ENCODE results near the gene FPR3.

FPR3 gene

DNA sequence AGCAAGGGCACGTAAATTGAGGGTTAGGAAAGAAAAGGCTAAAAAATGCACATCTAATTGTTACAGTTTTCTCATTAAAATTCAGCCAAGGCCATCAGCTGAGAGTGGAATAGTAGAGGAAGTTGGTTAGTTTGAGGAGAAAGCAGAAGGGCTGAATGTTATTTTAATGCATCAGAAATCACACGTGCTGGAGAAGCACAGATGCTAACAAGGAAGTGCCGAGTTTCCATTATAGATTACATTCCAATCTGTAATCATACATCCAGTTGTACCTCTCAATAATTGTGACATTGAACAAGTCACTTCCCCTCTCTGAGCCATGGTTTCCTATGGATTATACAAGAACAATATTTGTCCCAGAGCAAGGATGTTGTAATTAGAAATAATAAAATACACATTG, 25.1 kb downstream of the FPR3 start:
- H3K9me3 ChIP-seq (ENCODE audit: control insufficient read depth, low read length): no peaks in the 10 kb centered on the region
- H3K36me3 ChIP-seq (ENCODE audit: control insufficient read depth, insufficient read depth, low read length): no peaks in the 10 kb centered on the region
- no peak overlapping the region for H3K4me3 ChIP-seq (ENCODE audit: insufficient read depth, low read depth, low read length, poor library complexity, severe bottlenecking)
- no peaks in the 10 kb centered on the region for H3K4me1 ChIP-seq (ENCODE audit: control insufficient read depth, insufficient read depth, low read length, poor library complexity, severe bottlenecking)
- no peak for DNase-seq
- no peak overlapping the region for H3K27ac ChIP-seq (ENCODE audit: insufficient read depth, low read length, poor library complexity, severe bottlenecking)
- H3K27me3 ChIP-seq (replicated peaks; ENCODE audit: control insufficient read depth, insufficient read depth, low read length, poor library complexity, severe bottlenecking): no peaks in the 10 kb centered on the region

DNA sequence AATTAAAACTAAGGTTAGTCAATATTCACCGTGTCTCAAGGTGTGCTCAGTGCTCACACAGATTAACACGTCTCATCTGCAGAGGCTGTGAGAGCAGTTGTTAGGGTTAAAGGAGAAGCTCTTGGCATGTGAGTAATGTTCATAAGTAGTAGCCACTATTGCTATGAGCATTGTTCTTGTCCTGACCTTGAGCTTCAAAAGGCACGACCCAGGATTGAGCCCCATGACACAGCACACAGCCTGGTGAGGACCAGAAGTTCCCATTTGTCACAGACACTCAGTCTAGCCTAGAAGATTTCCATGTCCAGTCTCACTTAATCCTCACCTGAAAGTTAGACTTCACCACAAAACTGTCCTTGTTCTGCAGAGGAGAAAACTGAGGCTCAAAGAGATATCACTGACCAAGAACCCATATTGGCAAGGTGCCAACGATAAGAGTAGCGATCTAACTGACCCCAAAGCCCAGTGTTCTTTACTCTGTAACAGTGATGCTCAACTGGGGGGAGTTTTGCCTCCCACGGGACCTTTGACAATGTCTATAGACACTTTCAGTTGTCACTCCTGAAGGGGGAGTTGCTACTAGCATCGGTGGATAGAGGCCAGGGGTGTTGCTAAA, 26.0 kb downstream of the FPR3 start:
- Histone ChIP-seq H3K9me3 (ENCODE audit: control insufficient read depth, low read length) (no peaks in the 10 kb centered on the region), H3K36me3 (ENCODE audit: control insufficient read depth, insufficient read depth, low read length) (no peaks in the 10 kb centered on the region), H3K27ac (ENCODE audit: insufficient read depth, low read length, poor library complexity, severe bottlenecking) (no peak overlapping the region), H3K4me1 (ENCODE audit: control insufficient read depth, insufficient read depth, low read length, poor library complexity, severe bottlenecking) (no peaks in the 10 kb centered on the region), H3K27me3 (replicated peaks; ENCODE audit: control insufficient read depth, insufficient read depth, low read length, poor library complexity, severe bottlenecking) (no peaks in the 10 kb centered on the region), H3K4me3 (ENCODE audit: insufficient read depth, low read depth, low read length, poor library complexity, severe bottlenecking) (no peak overlapping the region)
- DNase-seq: no peak

DNA sequence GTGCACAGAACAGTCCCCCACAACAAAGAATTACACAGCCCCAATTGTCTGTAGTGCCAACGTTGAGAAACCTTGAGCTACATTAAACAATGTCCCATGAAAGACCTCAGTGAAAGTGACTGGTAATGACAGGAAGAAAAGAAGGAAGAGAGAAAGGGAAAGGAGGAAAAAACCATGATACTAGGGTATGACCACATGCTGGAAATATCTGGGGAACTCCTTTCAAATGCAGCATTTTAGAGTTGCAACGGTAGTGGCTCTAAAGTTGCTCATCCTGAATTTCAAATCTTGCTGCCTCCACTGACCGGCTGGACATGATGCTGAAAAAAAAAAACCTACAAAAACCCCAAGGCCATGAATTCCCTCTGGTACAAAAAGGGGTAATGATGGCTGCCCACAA, 26.5 kb downstream of the FPR3 start:
- no peaks in the 10 kb centered on the region for H3K36me3 ChIP-seq (ENCODE audit: control insufficient read depth, insufficient read depth, low read length)
- no peaks in the 10 kb centered on the region for H3K27me3 ChIP-seq (replicated peaks; ENCODE audit: control insufficient read depth, insufficient read depth, low read length, poor library complexity, severe bottlenecking)
- H3K9me3 ChIP-seq (ENCODE audit: control insufficient read depth, low read length): no peaks in the 10 kb centered on the region
- no peak overlapping the region for H3K4me3 ChIP-seq (ENCODE audit: insufficient read depth, low read depth, low read length, poor library complexity, severe bottlenecking)
- no peak for DNase-seq
- no peak overlapping the region for H3K27ac ChIP-seq (ENCODE audit: insufficient read depth, low read length, poor library complexity, severe bottlenecking)
- H3K4me1 ChIP-seq (ENCODE audit: control insufficient read depth, insufficient read depth, low read length, poor library complexity, severe bottlenecking): no peaks in the 10 kb centered on the region

GRCh38 chr19:51821921-51822320, 27.0 kb downstream of the FPR3 start:
- no peak for DNase-seq
- no peak overlapping the region for H3K27ac ChIP-seq (ENCODE audit: insufficient read depth, low read length, poor library complexity, severe bottlenecking)
- H3K4me1 ChIP-seq (ENCODE audit: control insufficient read depth, insufficient read depth, low read length, poor library complexity, severe bottlenecking): no peaks in the 10 kb centered on the region

DNA sequence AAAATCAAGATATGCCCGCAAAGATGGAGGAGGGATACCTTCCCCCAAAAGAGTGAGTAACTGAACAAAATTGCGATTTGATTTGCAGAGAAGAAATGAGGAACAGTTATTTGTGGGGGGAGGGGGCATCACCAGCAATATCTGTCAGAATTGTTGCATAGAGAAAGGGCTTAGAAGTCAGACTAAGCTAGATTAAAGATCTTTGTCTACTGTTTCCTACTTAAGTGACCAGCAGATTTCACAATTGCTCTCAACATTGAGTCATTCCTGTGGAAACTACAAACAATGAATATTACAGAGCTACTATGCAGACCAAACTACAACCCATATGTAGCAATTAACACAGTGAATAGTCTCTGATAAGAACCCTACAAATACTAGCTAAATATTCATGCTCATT, 27.4 kb downstream of the FPR3 start:
- Histone ChIP-seq H3K4me1 (ENCODE audit: control insufficient read depth, insufficient read depth, low read length, poor library complexity, severe bottlenecking) (no peaks in the 10 kb centered on the region), H3K27me3 (replicated peaks; ENCODE audit: control insufficient read depth, insufficient read depth, low read length, poor library complexity, severe bottlenecking) (no peaks in the 10 kb centered on the region), H3K36me3 (ENCODE audit: control insufficient read depth, insufficient read depth, low read length) (no peaks in the 10 kb centered on the region), H3K9me3 (ENCODE audit: control insufficient read depth, low read length) (no peaks in the 10 kb centered on the region), H3K4me3 (ENCODE audit: insufficient read depth, low read depth, low read length, poor library complexity, severe bottlenecking) (no peak overlapping the region), H3K27ac (ENCODE audit: insufficient read depth, low read length, poor library complexity, severe bottlenecking) (no peak overlapping the region)
- DNase-seq: no peak

More at GRCh38 chr19:51821921-51822320, 27.0 kb downstream of the FPR3 start:
- Histone ChIP-seq H3K9me3 (ENCODE audit: control insufficient read depth, low read length) (no peaks in the 10 kb centered on the region), H3K4me3 (ENCODE audit: insufficient read depth, low read depth, low read length, poor library complexity, severe bottlenecking) (no peak overlapping the region), H3K27me3 (replicated peaks; ENCODE audit: control insufficient read depth, insufficient read depth, low read length, poor library complexity, severe bottlenecking) (no peaks in the 10 kb centered on the region), H3K36me3 (ENCODE audit: control insufficient read depth, insufficient read depth, low read length) (no peaks in the 10 kb centered on the region)

DNA sequence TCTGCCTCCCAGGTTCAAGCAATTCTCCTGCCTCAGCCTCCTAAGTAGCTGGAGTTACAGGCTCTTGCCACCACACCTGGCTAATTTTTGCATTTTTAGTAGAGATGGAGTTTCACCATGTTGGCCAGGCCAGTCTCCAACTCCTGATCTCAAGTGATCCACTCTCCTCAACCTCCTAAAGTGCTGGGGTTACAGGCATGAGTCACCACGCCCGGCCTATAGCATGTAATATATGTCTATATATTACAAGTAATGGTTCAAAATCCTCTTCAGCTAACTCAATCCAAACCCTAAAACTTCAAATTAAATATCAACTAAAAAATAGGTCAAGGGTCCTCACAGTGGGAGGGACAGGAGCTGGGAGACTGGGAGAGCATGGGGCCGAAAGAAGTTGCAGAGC, 28.0 kb downstream of the FPR3 start:
- Histone ChIP-seq H3K27ac (ENCODE audit: insufficient read depth, low read length, poor library complexity, severe bottlenecking) (no peak overlapping the region), H3K9me3 (ENCODE audit: control insufficient read depth, low read length) (no peaks in the 10 kb centered on the region), H3K4me3 (ENCODE audit: insufficient read depth, low read depth, low read length, poor library complexity, severe bottlenecking) (no peak overlapping the region), H3K27me3 (replicated peaks; ENCODE audit: control insufficient read depth, insufficient read depth, low read length, poor library complexity, severe bottlenecking) (no peaks in the 10 kb centered on the region), H3K36me3 (ENCODE audit: control insufficient read depth, insufficient read depth, low read length) (no peaks in the 10 kb centered on the region), H3K4me1 (ENCODE audit: control insufficient read depth, insufficient read depth, low read length, poor library complexity, severe bottlenecking) (no peaks in the 10 kb centered on the region)
- DNase-seq: no peak

DNA sequence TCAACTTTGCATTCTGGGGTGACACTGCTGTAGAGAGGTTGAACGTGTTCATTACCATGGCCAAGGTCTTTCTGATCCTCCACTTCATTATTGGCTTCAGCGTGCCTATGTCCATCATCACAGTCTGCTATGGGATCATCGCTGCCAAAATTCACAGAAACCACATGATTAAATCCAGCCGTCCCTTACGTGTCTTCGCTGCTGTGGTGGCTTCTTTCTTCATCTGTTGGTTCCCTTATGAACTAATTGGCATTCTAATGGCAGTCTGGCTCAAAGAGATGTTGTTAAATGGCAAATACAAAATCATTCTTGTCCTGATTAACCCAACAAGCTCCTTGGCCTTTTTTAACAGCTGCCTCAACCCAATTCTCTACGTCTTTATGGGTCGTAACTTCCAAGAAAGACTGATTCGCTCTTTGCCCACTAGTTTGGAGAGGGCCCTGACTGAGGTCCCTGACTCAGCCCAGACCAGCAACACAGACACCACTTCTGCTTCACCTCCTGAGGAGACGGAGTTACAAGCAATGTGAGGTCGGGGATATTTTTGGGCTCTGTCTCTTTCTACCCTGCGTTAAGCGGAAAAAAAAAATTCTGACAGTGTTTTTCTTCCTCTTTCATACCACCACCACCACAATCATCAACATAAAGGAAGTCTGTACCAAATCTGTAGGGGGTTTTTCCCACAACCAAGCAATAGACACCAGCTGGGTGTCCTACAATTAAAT, 29.5 kb downstream of the FPR3 start:
- no peak overlapping the region for H3K4me3 ChIP-seq (ENCODE audit: insufficient read depth, low read depth, low read length, poor library complexity, severe bottlenecking)
- no peaks in the 10 kb centered on the region for H3K36me3 ChIP-seq (ENCODE audit: control insufficient read depth, insufficient read depth, low read length)
- no peak overlapping the region for H3K27ac ChIP-seq (ENCODE audit: insufficient read depth, low read length, poor library complexity, severe bottlenecking)
- peaks cover 3% of the 10 kb centered on the region for H3K9me3 ChIP-seq (ENCODE audit: control insufficient read depth, low read length)
- no peak for DNase-seq
- H3K4me1 ChIP-seq (ENCODE audit: control insufficient read depth, insufficient read depth, low read length, poor library complexity, severe bottlenecking): no peaks in the 10 kb centered on the region
- no peaks in the 10 kb centered on the region for H3K27me3 ChIP-seq (replicated peaks; ENCODE audit: control insufficient read depth, insufficient read depth, low read length, poor library complexity, severe bottlenecking)

GRCh38 chr19:51830274-51830673, 35.3 kb downstream of the FPR3 start:
- H3K4me1 ChIP-seq (ENCODE audit: control insufficient read depth, insufficient read depth, low read length, poor library complexity, severe bottlenecking): no peaks in the 10 kb centered on the region
- H3K4me3 ChIP-seq (ENCODE audit: insufficient read depth, low read depth, low read length, poor library complexity, severe bottlenecking): no peak overlapping the region
- H3K36me3 ChIP-seq (ENCODE audit: control insufficient read depth, insufficient read depth, low read length): no peaks in the 10 kb centered on the region
- H3K9me3 ChIP-seq (ENCODE audit: control insufficient read depth, low read length): peaks cover 3% of the 10 kb centered on the region
- DNase-seq: no peak
- H3K27me3 ChIP-seq (replicated peaks; ENCODE audit: control insufficient read depth, insufficient read depth, low read length, poor library complexity, severe bottlenecking): no peaks in the 10 kb centered on the region
- no peak overlapping the region for H3K27ac ChIP-seq (ENCODE audit: insufficient read depth, low read length, poor library complexity, severe bottlenecking)

GRCh38 chr19:51837145-51837544, 42.2 kb downstream of the FPR3 start:
- no peaks in the 10 kb centered on the region for H3K4me1 ChIP-seq (ENCODE audit: control insufficient read depth, insufficient read depth, low read length, poor library complexity, severe bottlenecking)
- H3K27me3 ChIP-seq (replicated peaks; ENCODE audit: control insufficient read depth, insufficient read depth, low read length, poor library complexity, severe bottlenecking): no peaks in the 10 kb centered on the region
- H3K36me3 ChIP-seq (ENCODE audit: control insufficient read depth, insufficient read depth, low read length): no peaks in the 10 kb centered on the region
- H3K27ac ChIP-seq (ENCODE audit: insufficient read depth, low read length, poor library complexity, severe bottlenecking): no peak overlapping the region
- no peaks in the 10 kb centered on the region for H3K9me3 ChIP-seq (ENCODE audit: control insufficient read depth, low read length)
- H3K4me3 ChIP-seq (ENCODE audit: insufficient read depth, low read depth, low read length, poor library complexity, severe bottlenecking): no peak overlapping the region
- DNase-seq: no peak

DNA sequence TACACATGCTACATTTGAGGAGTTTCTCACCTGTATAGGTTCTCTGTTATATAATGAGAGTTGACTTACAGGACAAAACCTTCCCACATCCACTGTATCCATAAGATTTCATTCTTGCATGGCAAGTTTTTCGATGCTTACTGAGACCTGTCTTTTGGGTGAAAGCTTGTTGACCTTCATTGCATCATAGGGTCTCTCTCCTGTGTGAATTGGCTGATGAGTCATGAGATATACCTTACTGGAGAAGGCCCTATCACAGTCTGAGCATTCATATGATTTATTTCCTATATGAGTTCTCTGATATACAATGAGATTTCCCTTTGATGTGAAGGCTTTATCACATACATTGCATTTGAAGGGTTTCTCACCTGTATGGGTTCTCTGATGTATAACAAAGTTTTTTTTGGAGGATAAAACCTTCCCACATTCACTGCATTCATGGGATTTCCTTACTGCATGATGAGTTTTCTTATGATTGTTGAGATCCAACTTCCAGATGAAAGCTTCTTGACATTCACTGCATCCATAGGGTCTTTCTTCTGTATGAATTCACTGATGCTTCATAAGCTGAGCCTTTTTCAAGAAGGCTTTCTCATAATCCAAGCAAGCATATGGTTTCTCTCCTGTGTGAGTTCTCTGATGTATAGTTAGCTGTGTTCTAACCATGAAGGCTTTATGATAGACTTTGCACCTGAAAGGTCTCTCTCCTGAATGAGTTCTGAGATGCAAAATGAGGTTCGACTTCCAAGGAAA, 67.1 kb downstream of the FPR3 start:
- Histone ChIP-seq H3K27ac (ENCODE audit: insufficient read depth, low read length, poor library complexity, severe bottlenecking) (no peak overlapping the region), H3K27me3 (replicated peaks; ENCODE audit: control insufficient read depth, insufficient read depth, low read length, poor library complexity, severe bottlenecking) (no peaks in the 10 kb centered on the region), H3K4me1 (ENCODE audit: control insufficient read depth, insufficient read depth, low read length, poor library complexity, severe bottlenecking) (no peaks in the 10 kb centered on the region), H3K9me3 (ENCODE audit: control insufficient read depth, low read length) (peaks cover 53% of the 10 kb centered on the region), H3K36me3 (ENCODE audit: control insufficient read depth, insufficient read depth, low read length) (peaks cover 3% of the 10 kb centered on the region), H3K4me3 (ENCODE audit: insufficient read depth, low read depth, low read length, poor library complexity, severe bottlenecking) (no peak overlapping the region)
- no peak for DNase-seq
